Thyroid gland (tissue), 4 donors: ENCODE results near the gene FAM118B.

Experiments
- CTCF ChIP-seq, 6 experiments: fragments of 200-600 bp in 3 of 6; fragments of 450-650 bp in 3 of 6; sonication (generic) in 3 of 6; IDR thresholded peaks; one replicate each; pipeline ENCODE4 v1.5.1; 2016 to 2019; ENCODE audit warnings: antibody characterized with exemption in 6 of 6, mild to moderate bottlenecking in 2 of 6, inconsistent platforms in 1 of 6, moderate library complexity in 1 of 6
- POLR2A ChIP-seq, 2 donors: fragments of 450-650 bp; IDR thresholded peaks; one replicate each; pipeline ENCODE4 v1.6.1; 2017; ENCODE audit warnings: antibody characterized with exemption in 2 of 2, mild to moderate bottlenecking in 2 of 2, moderate library complexity in 1 of 2

DNA sequence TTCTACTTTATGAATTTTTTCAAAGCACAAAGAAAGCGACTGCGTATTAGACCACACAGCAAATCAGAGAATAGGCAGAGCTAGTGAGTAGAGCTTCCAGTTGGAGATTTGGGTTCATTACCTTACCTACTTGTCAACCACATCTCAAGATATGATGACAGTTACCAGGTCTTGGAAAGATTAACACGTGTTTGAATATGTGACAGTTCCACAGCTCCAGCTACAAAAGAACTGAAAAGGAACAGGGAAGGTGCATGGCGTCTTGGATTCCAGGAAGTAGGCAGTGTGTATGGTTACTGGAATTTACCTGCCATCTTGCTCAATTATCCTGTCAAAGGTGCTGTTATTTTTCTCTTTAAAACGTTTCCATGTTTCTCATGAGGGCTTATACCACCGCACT, 76.7 kb downstream of the FAM118B start:
- TF ChIP-seq CTCF (IDR thresholded peaks at IDR 0.05) (no peak), POLR2A (IDR thresholded peaks at IDR 0.05) (no peak)
